ENCODE data around the gene PSME2.

DNA sequence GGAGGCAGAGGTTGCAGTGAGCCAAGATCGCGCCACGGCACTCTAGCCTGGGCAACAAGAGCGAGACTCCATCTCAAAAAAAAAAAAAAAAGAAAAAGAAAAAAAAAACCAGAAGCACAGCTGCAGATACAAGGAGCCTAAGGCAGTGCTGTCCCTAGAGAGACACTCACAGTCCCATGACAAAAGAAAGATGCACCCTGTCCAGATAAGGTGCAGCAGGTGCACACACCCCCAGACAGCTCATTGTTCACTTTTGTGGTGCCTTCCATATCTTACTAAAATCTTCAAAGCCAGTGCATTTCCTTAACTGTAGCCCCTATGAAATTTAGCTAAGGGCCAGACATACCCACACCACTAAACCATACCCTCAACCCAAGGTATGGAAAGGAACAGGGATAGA lies 24.0 kb downstream of the PSME2 start:
- TF ChIP-seq CTCF (IDR thresholded peaks at IDR 0.05): no peak
- no peak for TF ChIP-seq EP300 (IDR thresholded peaks at IDR 0.05; ENCODE audit: low read depth)

Measured in transverse colon (tissue), 3 donors.